Activated naive CD4-positive, alpha-beta T cell (primary cell): ENCODE results near the gene SASS6.
"Not testable (repeated sequence)": the region's sequence is repeated elsewhere in the genome, so short reads cannot be mapped to it uniquely, and the experiment has no call there.

Experiments used
- DNase-seq, 4 experiments: peaks; one replicate each; lab custom pipeline; 2025; lab: John Stamatoyannopoulos, UW

The SASS6 gene

DNA sequence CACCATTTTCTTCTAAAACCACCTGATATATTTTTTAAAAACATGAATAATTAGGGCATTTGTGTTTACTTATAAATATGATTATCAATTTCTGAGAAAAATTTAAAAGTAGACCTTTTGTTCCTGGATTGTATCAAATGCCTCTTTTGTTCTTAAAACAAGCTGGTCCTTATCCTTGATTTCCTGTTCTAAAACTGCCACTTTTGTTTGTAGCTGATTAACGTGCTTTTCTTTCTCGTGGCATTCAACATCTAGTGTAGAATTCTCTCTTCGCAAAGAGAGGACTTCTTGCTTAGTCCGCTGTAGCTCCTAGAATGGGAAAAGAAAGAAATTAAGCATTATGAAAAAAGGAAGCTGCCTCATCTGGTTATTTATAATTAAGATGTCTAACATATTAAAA, 25.0 kb downstream of the SASS6 start:
- DNase-seq = no peak

DNA sequence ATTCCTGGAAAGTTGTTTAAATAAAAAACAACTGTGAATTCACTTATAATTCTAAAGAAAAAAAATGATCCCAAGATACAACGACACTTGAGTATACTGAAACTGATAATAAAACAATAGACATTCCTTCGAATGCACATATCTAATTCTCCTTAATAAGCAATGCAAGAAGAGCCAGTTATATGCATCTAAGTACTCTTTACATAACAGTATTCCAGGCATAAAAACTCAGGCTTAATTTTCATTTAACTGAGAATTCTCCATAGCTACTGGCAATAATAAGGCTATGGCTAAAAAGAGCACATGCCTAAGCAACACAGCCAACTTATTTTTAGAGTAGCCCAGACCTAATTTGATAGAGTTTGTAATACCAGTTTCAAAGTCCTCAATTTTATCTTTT, 31.2 kb downstream of the SASS6 start:
- DNase-seq = no peak

DNA sequence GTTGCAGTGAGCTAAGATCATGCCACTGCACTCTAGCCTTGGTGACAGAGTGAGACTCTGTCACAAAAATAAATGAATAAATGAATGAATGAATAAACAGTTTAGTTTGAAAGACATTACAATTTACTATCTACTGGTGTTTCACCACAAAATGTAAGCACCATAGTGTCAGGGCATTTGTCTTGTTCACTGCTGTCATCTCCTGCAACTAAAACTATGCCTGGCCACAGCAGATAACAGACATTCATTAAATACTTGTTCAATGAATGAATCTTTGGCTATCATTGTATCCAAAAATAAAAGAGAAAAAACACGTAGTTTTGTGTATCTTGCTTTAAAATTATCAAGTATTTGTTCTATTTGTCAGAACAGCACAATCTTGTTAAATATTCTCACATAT, 32.5 kb downstream of the SASS6 start:
- no peak for DNase-seq

DNA sequence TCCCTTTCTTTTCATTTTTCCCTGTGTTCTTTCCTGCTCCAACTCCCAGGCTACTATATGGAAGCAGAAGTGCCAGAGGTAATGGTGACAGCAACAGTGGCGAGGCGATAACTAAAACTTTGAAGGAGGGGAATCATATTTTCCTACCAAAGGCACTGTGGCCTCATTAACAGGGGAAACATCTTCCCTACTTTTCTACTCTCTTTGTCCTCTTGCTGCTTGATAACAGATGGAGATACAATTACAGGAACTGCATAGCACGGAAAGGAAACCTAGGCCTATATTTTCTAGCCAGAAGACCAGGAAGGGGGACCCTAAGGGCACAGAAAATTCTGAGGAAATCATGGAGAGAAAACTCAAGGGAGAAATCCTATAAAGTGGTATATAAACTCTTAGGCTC, 42.3 kb downstream of the SASS6 start:
- DNase-seq = no peak

DNA sequence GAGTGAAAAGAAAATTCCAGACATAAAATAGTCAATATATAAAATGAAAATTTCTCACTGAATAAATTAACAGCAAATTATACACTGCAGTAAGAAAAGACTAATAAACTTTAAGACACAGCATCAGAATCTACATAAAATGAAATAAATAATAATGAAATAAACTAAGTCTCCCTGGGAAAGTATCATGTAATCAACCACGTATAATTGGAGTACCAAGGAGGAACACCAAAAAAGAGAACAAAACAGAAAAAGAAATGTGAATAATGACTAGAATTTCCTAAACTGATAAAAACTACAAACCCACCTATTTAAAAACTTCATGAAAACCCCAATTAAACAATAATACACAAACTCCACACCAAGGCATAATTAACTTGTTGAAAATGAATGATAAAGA, 43.6 kb downstream of the SASS6 start:
- no peak for DNase-seq

DNA sequence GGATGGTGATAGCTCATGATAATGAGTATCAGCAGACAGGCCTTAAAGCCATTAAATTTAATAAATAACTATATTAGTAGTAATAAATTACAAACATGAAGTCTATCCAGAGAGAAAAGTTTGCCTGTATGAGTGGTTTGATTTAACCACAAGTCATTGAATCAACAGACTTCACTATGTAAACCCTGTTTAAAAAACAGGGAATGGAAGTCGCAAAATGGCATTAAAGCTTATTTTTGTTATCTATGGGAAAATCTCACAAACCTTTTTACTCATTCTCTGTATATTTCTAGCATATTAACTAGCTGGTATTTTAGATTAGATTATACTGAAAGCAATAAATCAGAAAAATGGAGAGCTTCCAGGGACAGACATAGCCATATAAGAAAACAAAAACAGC, 45.3 kb downstream of the SASS6 start:
- DNase-seq = no peak

DNA sequence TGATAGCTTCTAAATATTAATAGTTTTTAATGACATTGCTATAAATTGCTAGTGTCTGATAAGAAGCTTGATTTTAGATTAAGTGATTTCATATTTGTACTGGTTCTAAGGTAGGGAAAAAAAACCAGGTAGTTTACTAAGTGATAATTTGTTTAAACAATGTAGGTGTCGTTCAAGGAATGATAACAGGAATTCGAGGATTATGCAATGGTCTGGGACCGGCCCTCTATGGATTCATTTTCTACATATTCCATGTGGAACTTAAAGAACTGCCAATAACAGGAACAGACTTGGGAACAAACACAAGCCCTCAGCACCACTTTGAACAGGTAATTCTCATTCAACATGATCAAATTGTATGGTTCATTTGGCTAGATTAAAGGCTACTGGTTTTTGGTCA, 52.4 kb downstream of the SASS6 start:
- DNase-seq = no peak

DNA sequence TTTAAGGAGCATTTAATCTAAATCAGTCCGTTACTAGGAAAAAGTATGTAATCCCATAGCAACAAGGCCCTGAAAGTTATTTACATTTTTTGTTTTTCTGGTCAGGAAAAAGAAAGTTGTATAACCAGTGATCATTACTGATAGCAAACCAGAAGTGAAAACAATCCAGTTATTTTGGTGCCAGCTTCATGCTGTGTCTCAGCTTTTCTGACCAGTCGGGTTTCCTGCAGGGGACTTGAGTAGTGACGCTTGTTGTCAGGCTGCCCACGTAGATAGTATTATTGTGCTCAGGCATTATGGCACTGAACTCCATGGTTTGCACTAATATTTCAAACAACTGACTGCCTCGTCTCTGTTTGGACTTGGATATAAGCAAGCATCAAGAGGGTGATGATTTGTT, 55.2 kb downstream of the SASS6 start:
- no peak for DNase-seq

DNA sequence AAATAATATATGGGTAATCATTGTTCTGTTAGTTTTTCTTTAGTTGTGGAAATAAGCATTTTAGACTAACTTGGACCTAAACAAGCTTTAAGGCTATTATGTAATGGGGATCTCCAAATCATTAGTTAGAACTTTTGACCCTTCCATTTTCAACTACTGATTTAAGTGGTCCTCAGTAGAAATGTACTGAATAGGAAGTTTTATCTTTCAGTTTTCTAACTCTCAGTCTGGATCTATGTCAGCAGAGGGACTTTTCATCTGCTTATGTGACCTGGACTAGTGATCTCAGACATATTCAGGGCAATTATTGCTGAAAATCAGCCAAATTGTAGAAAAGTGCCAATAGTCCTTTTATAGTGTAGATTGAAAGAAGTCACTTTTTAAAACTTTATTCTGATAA, 56.0 kb downstream of the SASS6 start:
- DNase-seq = no peak

DNA sequence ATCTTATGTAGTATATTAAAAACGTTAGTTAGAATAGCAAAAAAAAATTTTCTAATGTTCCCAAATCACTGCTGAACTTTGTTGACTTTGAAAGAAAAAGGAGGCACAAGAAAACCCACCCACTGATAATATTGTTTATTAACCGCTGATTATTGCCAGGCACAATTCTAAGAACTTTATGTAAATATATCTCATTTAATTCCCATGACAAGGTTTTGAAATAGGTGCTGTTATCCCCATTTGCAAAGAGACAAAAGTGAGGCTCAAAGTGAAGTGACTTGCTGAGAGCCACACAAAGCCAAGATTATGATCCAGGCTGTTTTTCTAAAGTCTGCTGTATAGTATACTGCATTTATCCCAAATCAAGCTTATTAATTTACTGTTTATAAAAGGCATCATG, 56.4 kb downstream of the SASS6 start:
- DNase-seq = no peak

DNA sequence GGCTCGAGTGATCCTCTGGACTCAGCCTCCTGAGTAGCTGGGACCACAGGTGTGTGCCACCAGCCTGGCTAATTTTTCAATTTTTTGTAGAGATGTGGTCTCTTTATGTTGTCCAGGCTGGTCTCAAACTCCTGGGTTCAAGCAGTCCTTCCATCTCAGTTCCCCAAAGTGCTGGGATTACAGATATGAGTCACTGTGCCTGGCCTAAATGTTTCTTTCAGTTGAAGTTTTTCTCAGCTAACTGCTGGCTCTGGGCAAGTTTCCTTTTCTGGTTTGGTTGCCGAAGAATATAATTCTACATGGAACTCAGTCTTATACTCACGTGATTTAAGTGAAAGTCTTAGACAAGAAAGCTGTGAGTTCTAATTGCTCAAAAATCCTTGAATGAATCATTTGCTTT, 57.0 kb downstream of the SASS6 start:
- DNase-seq = no peak

DNA sequence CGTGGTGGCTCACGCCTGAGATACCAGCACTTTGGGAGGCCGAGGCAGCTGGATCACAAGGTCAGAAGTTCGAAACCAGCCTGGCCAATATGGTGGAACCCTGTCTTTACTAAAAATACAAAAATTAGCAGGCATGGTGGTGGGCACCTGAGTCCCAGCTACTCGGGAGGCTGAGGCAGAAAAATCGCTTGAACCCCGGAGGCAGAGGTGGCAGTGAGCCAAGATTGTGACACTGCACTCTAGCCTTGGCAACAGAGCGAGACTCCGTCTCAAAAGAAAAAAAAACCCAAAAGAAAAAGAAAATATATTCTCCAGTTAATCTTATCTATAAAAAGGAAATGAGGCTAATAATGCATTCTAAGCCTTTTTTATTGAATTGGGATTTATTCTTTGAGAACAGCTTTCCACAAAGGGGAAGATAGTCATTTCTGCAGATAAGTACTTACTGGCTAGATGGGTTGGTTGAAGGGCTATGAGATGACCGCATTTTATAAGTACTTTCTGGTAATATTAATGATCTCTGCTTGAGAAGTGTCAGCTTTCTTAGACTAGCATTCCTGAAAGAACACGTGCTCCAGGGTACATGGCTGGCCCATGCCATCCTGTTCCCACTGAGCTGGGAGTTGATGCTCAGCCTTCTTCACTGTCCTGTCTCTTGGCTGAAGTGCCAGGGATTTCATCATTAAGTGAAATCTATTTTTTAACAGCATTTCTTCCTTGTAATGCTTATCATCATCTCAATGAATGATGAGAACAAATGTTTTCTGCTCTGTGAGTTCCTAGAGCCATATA, 57.9 kb downstream of the SASS6 start:
- no peak for DNase-seq

DNA sequence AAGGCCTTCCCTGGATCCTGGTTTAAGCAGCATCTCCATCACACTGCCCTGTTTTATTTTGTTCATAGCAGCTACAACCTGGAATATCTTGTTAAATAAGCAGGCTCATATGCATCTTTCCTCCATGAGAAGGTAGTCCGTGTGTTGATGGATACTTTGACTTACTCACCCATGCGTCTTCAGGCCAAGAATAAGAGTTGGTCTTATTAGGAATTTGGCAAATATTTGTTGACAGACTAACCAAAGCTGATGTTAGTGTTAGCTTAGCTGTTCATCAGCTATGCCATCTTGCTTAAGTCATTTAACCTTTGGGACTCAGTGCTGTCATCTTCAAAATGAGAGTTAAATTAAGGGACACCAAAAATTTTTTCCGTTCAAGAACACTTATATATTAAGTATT, 59.2 kb downstream of the SASS6 start:
- no peak for DNase-seq

DNA sequence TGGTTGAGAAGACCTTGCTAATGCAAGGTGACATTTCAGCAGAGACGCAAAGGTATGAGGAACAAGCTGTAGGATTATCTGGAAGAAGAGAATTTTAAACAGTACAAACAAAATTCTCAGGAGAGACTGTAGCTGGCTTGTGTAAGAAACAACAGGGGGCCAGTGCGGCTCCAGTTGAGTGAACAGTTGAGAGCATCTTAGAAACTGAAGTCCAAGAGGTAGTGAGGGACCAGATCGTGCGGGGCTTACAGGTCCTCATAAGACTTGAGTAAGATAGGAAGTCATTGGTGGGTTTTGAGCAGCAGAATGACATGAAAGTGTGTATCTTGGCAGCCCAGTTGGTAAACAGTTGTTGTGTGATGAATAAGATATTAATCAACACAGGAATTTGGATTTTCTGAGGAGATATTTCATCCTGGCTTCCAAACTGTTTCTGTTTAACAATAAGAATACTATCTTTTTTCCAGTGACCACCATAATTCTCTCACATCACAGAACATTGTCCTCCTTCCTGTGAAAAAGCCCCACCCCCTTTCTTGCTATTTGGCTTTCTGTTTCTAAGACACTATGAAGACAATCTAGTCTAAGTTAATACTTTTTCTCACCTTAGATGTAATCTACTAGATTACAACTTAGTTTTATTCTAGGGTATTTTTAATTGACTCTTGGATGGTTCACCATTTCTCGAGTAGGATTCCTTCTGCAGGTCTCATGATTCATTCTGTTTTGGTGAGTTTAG, 62.4 kb downstream of the SASS6 start:
- DNase-seq = no peak

DNA sequence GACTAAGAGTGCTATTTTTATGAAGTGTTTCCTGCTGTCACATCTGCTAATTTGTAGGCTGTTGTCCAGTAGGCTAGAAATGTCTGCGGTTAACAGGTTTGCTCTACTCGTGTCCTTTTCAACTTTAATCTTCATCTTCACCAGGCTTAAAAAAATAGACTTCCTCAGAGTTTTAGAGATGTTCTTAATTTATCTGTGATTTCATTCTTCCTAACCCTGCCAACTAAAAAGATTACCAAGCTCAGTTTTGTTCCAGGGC, 66.8 kb downstream of the SASS6 start:
- no peak for DNase-seq

DNA sequence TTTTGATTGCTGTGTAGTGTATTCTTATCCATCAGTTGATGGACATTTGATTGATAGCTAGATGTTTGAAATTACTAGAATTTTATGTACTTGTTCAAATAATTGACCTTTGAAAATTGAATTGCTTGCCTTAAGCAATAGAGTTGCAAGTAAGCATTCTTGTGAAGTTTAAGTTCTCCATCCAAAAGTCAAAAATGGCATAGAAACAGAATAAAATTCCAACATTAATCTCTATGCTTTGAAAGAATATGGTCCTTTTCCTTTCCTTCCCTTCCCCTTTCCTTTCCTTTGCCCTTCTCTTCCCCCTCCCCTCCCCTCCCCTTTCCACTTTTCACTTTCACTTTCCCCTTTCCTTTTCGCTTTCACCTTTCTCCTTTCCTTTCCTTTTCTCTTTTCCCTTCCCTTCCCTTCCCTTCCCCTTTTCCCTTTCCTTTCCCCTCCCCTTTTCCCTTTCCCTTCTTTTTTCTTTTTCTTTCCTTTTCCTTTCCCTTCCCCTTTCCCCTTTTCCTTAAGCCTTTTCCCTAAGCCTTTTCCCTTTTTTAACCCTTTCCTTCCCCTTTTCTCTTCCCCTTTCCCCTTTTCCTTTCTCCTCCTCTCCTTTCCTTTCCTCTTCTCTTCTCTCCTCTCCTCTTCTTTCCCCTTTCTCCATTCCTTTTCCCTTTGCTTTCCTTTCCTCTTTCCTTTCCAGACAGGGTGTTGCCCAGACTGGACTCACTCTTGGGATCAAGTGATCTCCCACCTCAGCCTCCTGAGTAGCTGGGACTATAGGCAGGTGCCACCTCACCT, 67.4 kb downstream of the SASS6 start:
- no peak for DNase-seq

DNA sequence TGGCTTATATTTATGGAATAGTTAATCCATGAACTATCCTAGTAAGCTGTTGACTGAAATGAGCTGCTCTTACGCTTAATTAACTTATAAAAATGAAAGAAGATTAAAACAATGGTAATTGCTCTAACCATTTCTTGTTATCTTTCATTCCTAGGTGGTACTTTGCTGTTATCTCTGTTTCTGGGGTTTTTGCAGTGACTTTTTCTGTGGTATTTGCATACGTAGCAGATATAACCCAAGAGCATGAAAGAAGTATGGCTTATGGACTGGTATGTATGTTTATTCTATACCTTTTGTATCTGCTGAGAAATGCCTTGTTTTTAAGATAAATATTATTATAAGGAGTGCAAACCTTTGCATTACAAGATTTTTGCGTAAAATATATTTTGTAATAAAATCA, 71.0 kb downstream of the SASS6 start:
- no peak for DNase-seq

DNA sequence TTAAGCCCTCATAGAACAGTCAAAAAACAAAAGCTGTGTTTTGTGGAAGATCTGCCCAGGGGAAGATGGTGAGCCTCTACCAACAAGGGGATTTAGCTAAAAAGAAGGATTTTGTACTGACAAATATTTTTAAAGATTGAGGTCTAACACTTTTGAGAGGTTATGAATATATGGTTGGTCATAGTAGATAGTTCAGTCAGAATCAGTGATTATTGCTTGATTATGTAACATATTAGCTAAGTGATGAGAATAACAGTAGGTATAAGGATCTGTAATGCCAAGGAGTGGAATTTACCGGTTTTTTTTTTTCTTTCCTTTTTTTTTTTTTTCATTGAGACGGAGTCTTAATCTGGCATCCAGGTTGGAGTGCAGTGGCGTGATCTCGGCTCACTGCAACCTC, 79.0 kb downstream of the SASS6 start:
- DNase-seq = no peak

DNA sequence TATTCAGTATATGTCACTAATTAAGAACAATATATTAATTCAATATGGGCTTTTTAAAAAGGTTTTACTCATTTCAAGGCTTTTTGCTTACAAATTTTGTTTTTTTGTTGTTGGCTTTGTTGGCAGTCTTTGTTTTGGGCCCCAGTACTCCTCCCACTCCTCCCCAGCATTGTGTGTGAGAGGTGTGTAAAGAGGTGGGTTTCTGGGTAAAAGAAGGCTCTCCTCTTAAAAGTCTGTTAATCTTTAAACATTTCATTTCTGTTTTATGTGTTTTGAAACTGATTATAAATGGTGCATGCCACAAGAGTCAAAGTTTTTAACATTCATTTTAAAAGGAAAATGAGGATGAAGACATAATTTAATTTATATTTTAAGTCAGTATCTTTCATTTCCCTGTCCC, 79.6 kb downstream of the SASS6 start:
- no peak for DNase-seq

DNA sequence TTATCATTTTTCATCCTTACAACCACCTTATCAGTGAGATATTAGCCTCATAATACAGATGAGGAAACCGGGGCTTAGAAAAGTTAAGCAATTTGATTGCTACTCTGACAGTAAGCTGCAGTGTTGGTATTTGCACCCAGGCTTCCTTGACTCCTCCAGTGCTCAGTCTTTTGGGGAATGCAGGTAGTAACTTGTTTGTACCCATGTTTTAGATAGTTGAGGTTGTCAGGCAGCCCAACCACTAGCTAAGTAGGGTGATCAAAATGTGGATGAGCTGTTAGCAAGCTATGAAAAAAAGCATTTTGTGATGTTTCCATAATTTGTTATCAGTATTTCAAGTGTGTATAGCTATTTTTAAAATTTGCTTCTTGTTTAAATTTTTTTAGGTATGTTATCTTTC, 80.8 kb downstream of the SASS6 start:
- no peak for DNase-seq

DNA sequence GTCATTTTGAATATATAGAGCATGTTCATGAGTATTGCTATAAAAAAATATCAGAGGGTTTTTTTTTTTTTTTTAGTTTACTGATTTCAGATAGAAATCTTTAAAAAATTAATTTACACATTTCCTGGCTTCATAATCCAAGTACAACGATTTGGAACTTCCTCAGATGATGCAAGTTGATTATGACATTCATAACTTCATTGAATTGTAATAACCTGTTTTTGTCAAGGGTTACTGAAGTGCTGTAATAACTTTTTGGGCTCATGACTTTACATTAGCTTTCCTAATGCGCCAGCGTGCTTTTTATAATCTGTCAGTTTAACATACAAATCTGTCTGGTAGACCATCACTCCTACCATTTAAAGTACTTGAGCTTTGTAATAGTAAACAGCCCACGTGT, 81.3 kb downstream of the SASS6 start:
- DNase-seq = no peak

DNA sequence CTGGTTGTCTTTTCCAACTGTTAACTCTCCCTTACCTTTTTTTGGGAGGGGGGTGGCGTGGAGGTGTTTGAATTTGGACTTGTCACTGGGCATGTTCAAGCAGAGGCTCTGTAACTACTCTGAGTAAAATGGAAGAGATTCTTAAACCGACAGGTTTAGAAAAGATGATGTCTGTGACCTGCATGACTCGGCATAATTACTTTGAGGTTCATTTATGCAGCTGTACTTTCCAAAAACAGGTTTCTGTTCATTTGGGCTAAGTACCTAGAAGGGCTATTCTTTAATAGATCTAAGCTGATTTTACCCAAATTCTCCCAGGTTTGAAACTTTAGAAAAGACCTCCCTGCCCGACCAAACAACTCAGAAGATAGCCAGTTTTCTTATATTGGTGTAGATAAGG, 82.6 kb downstream of the SASS6 start:
- no peak for DNase-seq

DNA sequence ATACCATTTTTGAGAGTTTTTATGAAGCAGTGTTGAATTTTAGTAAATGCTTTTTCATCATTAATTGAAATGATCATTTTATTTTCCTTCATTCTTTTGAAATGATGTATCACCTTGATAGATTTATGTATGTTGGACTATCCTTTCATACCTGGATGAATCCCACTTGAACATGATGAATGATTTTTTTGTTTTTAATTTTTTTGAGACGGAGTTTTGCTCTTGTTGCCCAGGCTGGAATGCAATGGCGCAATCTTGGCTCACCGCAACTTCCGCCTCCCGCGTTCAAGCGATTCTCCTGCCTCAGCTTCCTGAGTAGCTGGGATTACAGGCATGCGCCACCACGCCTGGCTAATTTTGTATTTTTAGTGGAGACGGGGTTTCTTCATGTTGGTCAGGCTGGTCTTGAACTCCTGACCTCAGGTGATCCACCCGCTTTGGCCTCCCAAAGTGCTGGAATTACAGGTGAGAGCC, 85.5 kb downstream of the SASS6 start:
- DNase-seq = not testable (repeated sequence)
